SU-DHL-6 (cell line): ENCODE data around the gene BPIFB3.

ENCODE experiments used
- H2AFZ ChIP-seq: fragments of 200-600 bp; sonication (generic); 2 replicates; pipeline ENCODE4 v1.6.1; 2014; ENCODE audit warnings: low read depth, mild to moderate bottlenecking, moderate library complexity, mixed read lengths, antibody characterized with exemption, low read length; ENCODE audit not compliant: severe bottlenecking
- H3F3A ChIP-seq: fragments of 200-600 bp; shearing (Covaris generic); 2 replicates; pipeline ENCODE4 v1.6.0; 2016; ENCODE audit warnings: antibody characterized with exemption, mild to moderate bottlenecking; ENCODE audit not compliant: insufficient read depth
- H3K27ac ChIP-seq: fragments of 200-600 bp; sonication (generic); 2 replicates; pipeline ENCODE4 v1.5.1; 2016; ENCODE audit warnings: low read depth, mild to moderate bottlenecking, low read length, moderate library complexity, mixed read lengths
- H3K27me3 ChIP-seq: fragments of 200-600 bp; sonication (generic), shearing (Covaris generic); 2 replicates; pipeline ENCODE4 v1.6.0; 2014; ENCODE audit warnings: mild to moderate bottlenecking, low read length
- H3K36me3 ChIP-seq: fragments of 200-600 bp; sonication (generic); 2 replicates; pipeline ENCODE4 v1.6.1; 2014; ENCODE audit warnings: mild to moderate bottlenecking, low read length, mixed read lengths
- H3K4me2 ChIP-seq: fragments of 300-600, 200-600 bp; shearing (Covaris generic), sonication (generic); 2 replicates; pipeline ENCODE4 v1.6.0; 2014; ENCODE audit warnings: low read length, low read depth, mild to moderate bottlenecking; ENCODE audit not compliant: poor library complexity, severe bottlenecking
- H3K4me3 ChIP-seq: fragments of 200-600 bp; sonication (generic); 2 replicates; pipeline ENCODE4 v1.5.1; 2014; ENCODE audit warnings: antibody characterized with exemption, low read length, mild to moderate bottlenecking, mixed read lengths; ENCODE audit not compliant: insufficient read depth, poor library complexity, severe bottlenecking
- H3K79me2 ChIP-seq: fragments of 200-600 bp; sonication (generic); 2 replicates; pipeline ENCODE4 v1.6.1; 2014; ENCODE audit warnings: mild to moderate bottlenecking, low read length, moderate library complexity; ENCODE audit not compliant: insufficient read depth
- H3K9ac ChIP-seq: fragments of 200-600 bp; sonication (generic); 2 replicates; pipeline ENCODE4 v1.7.0; 2014; ENCODE audit warnings: mild to moderate bottlenecking, low read length
- H3K9me2 ChIP-seq: fragments of 200-600 bp; sonication (generic); replicated peaks from 2 replicates; pipeline ENCODE4 v1.6.1; 2014; ENCODE audit warnings: low read length; ENCODE audit not compliant: insufficient read depth
- H3K9me3 ChIP-seq: fragments of 200-600 bp; sonication (generic); 2 replicates; pipeline ENCODE4 v1.6.1; 2014; ENCODE audit warnings: low read length, mixed read lengths; ENCODE audit not compliant: insufficient read depth
- H4K20me1 ChIP-seq: fragments of 200-600 bp; sonication (generic); 2 replicates; pipeline ENCODE4 v1.6.1; 2014; ENCODE audit warnings: low read depth, mild to moderate bottlenecking, antibody characterized with exemption, low read length, moderate library complexity, mixed read lengths
- CTCF ChIP-seq: fragments of 200-600 bp; sonication (generic); IDR thresholded peaks from one replicate; pipeline ENCODE4 v1.5.1; 2017; ENCODE audit warnings: antibody characterized with exemption, mild to moderate bottlenecking, low read length, moderate library complexity; ENCODE audit not compliant: insufficient read depth, poor library complexity, severe bottlenecking
- EZH2phosphoT487 ChIP-seq: fragments of 200-600 bp; sonication (generic), shearing (Covaris generic); conservative IDR thresholded peaks from 2 replicates; pipeline ENCODE4 v1.6.1; 2018; ENCODE audit warnings: mild to moderate bottlenecking, antibody characterized with exemption, low read length, moderate library complexity, mixed read lengths

BPIFB3 gene

GRCh38 chr20:33099843-33100538 lies 46.3 kb downstream of the BPIFB3 start:
- TF ChIP-seq CTCF (no peak), EZH2phosphoT487 (no peak)
- no peaks in the 10 kb centered on the region for H3K79me2 ChIP-seq
- no peaks in the 10 kb centered on the region for H3K36me3 ChIP-seq

GRCh38 chr20:33103556-33103955 lies 49.9 kb downstream of the BPIFB3 start:
- H3K9me3 ChIP-seq: no peaks in the 10 kb centered on the region
- no peak overlapping the region for H3K27ac ChIP-seq
- no peak overlapping the region for H3K4me2 ChIP-seq
- H3K4me3 ChIP-seq: no peak overlapping the region
- H2AFZ ChIP-seq: no peak overlapping the region
- no peaks in the 10 kb centered on the region for H3K9me2 ChIP-seq
- no peak overlapping the region for H3K9ac ChIP-seq
- no peak for TF ChIP-seq CTCF
- TF ChIP-seq EZH2phosphoT487: no peak
- no peaks in the 10 kb centered on the region for H3K27me3 ChIP-seq
- H3F3A ChIP-seq: no peaks in the 10 kb centered on the region
- H4K20me1 ChIP-seq: no peaks in the 10 kb centered on the region
- no peaks in the 10 kb centered on the region for H3K36me3 ChIP-seq
- no peaks in the 10 kb centered on the region for H3K79me2 ChIP-seq

More at GRCh38 chr20:33099843-33100538, 46.3 kb downstream of the BPIFB3 start:
- Histone ChIP-seq H3K27ac (no peak overlapping the region), H3K4me2 (no peak overlapping the region), H3K27me3 (no peaks in the 10 kb centered on the region), H3F3A (no peaks in the 10 kb centered on the region), H4K20me1 (no peaks in the 10 kb centered on the region), H3K9me3 (no peaks in the 10 kb centered on the region), H3K4me3 (no peak overlapping the region), H3K9ac (no peak overlapping the region), H2AFZ (no peak overlapping the region), H3K9me2 (no peaks in the 10 kb centered on the region)

- no peak overlapping the region for H2AFZ ChIP-seq
- H3K27me3 ChIP-seq: no peaks in the 10 kb centered on the region
- H4K20me1 ChIP-seq: no peaks in the 10 kb centered on the region
- H3K9me2 ChIP-seq: no peaks in the 10 kb centered on the region
- H3K9me3 ChIP-seq: no peaks in the 10 kb centered on the region
- no peak overlapping the region for H3K4me3 ChIP-seq
- no peak overlapping the region for H3K27ac ChIP-seq
- no peak overlapping the region for H3K4me2 ChIP-seq
- TF ChIP-seq CTCF (no peak), EZH2phosphoT487 (no peak)
- no peaks in the 10 kb centered on the region for H3F3A ChIP-seq
- no peaks in the 10 kb centered on the region for H3K79me2 ChIP-seq
- no peaks in the 10 kb centered on the region for H3K36me3 ChIP-seq
- no peak overlapping the region for H3K9ac ChIP-seq
Observed at GRCh38 chr20:33104336-33104735, 50.6 kb downstream of the BPIFB3 start.
